HEK293T (cell line): ENCODE results near the gene CDKN1B.

ENCODE experiments used
- CTCF ChIA-PET: fragments of 350-600 bp; formaldehyde crosslinking; extraction: SDS; loops from one replicate; lab custom pipeline; 2021; ENCODE audit warnings: antibody characterized with exemption, inconsistent platforms; lab: Yijun Ruan, JAX
- POLR2A ChIA-PET: fragments of 350-600 bp; formaldehyde crosslinking; extraction: SDS; loops from one replicate; lab custom pipeline; 2020; ENCODE audit warnings: antibody characterized with exemption, inconsistent platforms; lab: Yijun Ruan, JAX
- DNase-seq: peaks from one replicate; pipeline ENCODE4 v3.0.0; 2012; ENCODE audit warnings: mixed read lengths; ENCODE audit errors: extremely low spot score
- ARNT ChIP-seq: fragments of 450-650 bp; IDR thresholded peaks from 2 replicates; pipeline ENCODE4 v1.6.1; 2017; ENCODE audit warnings: mild to moderate bottlenecking
- BHLHE40 ChIP-seq: fragments of 450-650 bp; IDR thresholded peaks from 2 replicates; pipeline ENCODE4 v1.6.1; 2016; ENCODE audit warnings: mild to moderate bottlenecking, moderate library complexity, borderline replicate concordance
- CTBP1 ChIP-seq: fragments of 450-650 bp; IDR thresholded peaks from 2 replicates; pipeline ENCODE4 v1.6.1; 2016; ENCODE audit warnings: borderline replicate concordance
- ELF4 ChIP-seq: fragments of 450-650 bp; IDR thresholded peaks from 2 replicates; pipeline ENCODE4 v1.6.1; 2017; ENCODE audit warnings: antibody characterized with exemption
- FOXA1 ChIP-seq: fragments of 450-650 bp; IDR thresholded peaks from 2 replicates; pipeline ENCODE4 v1.6.1; 2016; ENCODE audit warnings: mild to moderate bottlenecking
- FOXK2 ChIP-seq: fragments of 450-650 bp; IDR thresholded peaks from 2 replicates; pipeline ENCODE4 v1.6.1; 2016; ENCODE audit warnings: mild to moderate bottlenecking
- FOXM1 ChIP-seq: fragments of 450-650 bp; IDR thresholded peaks from 2 replicates; pipeline ENCODE4 v1.6.1; 2017; ENCODE audit warnings: mild to moderate bottlenecking, borderline replicate concordance
- L3MBTL2 ChIP-seq: fragments of 450-650 bp; conservative IDR thresholded peaks from 2 replicates; pipeline ENCODE4 v1.6.1; 2016; ENCODE audit warnings: mild to moderate bottlenecking
- LEF1 ChIP-seq: fragments of 450-650 bp; IDR thresholded peaks from 2 replicates; pipeline ENCODE4 v1.6.1; 2017; ENCODE audit warnings: mild to moderate bottlenecking, borderline replicate concordance
- NFRKB ChIP-seq: fragments of 450-650 bp; IDR thresholded peaks from 2 replicates; pipeline ENCODE4 v1.6.1; 2016; ENCODE audit warnings: mild to moderate bottlenecking, moderate library complexity
- SUZ12 ChIP-seq: fragments of 450-650 bp; IDR thresholded peaks from 2 replicates; pipeline ENCODE4 v1.6.1; 2016; ENCODE audit warnings: mild to moderate bottlenecking
- TARDBP ChIP-seq: fragments of 450-650 bp; IDR thresholded peaks from 2 replicates; pipeline ENCODE4 v1.6.1; 2016
- ZNF384 ChIP-seq: fragments of 450-650 bp; IDR thresholded peaks from 2 replicates; pipeline ENCODE4 v1.6.1; 2016
- TF ChIP-seq, protein P1 (sequence below): fragments of 450-650 bp; IDR thresholded peaks from 2 replicates; pipeline ENCODE4 v1.6.1; 2016

CDKN1B gene

DNA sequence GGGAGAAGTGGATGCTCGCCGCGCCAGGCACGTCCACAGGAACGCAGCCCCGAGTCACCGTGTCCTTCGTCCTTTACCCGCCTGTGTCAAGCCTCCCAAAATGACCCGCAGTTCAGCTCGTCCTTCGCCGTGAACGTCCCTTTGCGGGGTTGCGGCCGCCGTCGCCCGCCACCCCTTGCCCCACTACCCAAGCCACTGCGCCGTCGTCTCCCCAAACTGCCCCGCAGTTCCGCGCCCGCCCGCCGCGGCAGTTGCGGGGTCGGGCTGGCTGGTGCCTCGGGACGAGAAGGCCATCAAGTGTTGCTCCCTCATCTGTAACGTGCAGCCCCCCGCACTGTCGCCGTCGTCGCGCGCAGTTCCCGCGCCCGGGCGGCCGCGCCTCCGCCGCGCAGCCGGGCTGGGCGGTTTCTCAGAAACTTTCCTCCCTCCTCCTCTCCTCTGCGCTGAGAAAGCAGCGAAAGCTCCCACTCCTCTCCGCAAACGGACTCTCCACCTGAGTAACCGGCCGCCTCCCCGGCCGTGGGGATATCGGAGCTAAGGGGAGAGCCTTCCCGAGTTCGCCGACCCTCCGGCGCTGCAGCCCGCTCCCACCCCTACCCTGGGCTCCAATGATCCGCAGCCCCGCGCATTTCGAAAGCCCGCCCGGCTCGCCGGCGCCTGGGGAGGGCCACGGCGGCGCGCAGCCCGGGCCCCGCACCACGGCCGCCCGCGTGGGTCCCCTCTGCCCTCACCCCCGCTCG, 6.7 kb downstream of the CDKN1B start:
- TF ChIP-seq CTBP1 (no peak), BHLHE40 (no peak), FOXK2 (no peak), NFRKB (no peak), TARDBP (no peak)
- no peak for DNase-seq
- ChIA-PET POLR2A (interaction anchor here (1.0 to 5.8 kb wide), 5 partner anchors 9 to 167 kb away, joined by 3 to 87 read pairs (median 4); partner anchors contain the start of genes CDKN1B and GPRC5A), CTCF (no interaction called here)

DNA sequence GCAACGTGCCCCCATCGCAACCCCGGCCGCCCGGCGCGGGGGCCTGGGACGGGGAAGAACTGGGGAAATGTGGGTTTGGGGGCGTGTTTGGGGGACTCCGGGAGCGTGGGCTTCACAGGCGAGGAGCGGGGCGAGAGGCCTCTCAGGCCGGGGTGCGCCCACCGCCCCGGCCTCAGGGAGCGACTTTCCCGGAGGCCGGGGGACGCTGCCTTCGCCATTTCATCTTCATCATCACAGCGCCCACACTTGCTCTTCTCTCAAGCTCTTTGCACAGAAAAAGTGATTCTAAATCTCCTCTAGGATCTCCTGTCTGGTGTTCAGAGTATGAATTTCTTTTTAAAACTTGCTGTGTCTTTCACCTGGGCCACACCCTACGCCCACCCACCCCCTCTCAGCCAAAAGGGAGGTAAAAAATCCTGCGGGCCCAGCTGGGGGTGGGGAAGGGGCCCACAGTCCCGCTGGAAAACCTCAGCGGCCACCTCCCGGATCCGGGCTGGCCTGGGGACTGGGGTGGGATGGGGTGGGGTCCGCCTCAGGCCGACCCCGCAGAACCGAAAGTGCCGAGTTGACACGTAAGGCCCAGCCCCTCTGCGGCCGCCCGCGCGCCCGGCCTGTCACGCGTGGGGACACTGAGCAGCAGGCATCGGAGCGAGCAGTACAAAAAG, 7.4 kb downstream of the CDKN1B start:
- DNase-seq = no peak
- TF ChIP-seq ELF4 (no peak), BHLHE40 (no peak), L3MBTL2 (peak; percentile 52; the same call in 1 of the 2 replicates), FOXK2 (no peak), TARDBP (0 out of 2 replicates have a peak, but pooled peaks have one; percentile 43)
- ChIA-PET POLR2A (interaction anchor here (1.0 to 5.8 kb wide), 6 partner anchors 9 to 167 kb away, joined by 3 to 87 read pairs (median 8); partner anchors contain the start of genes CDKN1B and GPRC5A), CTCF (interaction anchor here (1.3 kb wide), 1 partner anchor 9 kb away, joined by 4 read pairs; no protein-coding TSS in a partner anchor)

DNA sequence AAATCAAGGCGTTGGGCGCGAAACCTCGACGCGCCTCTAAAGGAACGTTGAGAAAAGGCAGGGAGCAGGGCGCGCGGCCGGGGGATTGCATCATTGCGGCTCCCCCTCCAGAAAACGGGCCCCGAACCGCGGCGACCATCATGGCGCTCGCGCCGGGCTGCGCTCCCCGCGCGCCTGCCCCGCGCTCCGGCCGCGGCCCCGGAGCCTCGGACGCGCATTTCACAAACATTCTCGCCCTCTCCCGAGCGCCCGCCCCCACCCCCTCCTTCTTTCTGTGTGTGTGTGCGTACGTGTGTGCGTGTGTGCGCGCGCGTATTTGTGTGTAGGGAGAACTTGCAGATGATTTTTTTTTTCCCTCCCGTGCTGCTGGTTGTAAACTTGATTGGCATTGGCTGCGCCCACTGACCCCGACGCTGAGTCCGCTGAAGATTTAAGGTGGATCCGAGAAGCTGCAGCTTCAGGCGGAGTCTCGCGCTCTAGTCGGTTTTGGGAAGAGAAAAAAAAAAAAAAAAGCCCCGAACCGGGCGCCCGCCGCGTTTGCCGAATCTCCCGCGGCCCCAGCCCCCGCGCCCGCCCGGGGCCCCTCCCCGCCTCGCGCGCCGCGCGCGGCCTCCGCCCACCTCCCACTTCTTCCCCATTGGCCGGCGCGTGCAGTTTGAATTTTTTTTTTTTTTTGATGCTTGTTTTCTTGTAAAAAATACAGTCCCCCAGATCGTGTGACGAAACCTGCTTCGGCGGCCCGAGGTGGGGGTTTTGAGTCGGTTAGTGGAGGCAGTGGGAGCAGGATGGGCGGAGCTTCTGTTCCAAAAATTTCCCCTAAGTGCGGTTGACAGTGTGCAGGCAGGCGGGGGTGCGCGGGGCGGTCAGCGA, 8.2 kb downstream of the CDKN1B start:
- peak; percentile 77 for DNase-seq
- ChIA-PET CTCF (interaction anchor here (0.6 to 3.7 kb wide), 5 partner anchors 9 to 60 kb away, joined by 3 to 37 read pairs (median 6); no protein-coding TSS in a partner anchor), POLR2A (interaction anchor here (0.7 to 5.8 kb wide), 9 partner anchors 9 to 376 kb away, joined by 4 to 87 read pairs (median 8); partner anchors contain the start of genes BORCS5, CDKN1B and MANSC1)
- TF ChIP-seq ZNF384 = peak; percentile 94
- no peak for TF ChIP-seq FOXK2
- no peak; the same call in 1 of the 2 replicates for TF ChIP-seq CTBP1
- TF ChIP-seq FOXM1 = peak; percentile 77; the same call in 1 of the 2 replicates
- no peak for TF ChIP-seq FOXA1
- TF ChIP-seq, protein P1, sequence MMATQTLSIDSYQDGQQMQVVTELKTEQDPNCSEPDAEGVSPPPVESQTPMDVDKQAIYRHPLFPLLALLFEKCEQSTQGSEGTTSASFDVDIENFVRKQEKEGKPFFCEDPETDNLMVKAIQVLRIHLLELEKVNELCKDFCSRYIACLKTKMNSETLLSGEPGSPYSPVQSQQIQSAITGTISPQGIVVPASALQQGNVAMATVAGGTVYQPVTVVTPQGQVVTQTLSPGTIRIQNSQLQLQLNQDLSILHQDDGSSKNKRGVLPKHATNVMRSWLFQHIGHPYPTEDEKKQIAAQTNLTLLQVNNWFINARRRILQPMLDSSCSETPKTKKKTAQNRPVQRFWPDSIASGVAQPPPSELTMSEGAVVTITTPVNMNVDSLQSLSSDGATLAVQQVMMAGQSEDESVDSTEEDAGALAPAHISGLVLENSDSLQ = peak; percentile 98
- TF ChIP-seq ARNT = 0 out of 2 replicates have a peak, but pooled peaks have one; percentile 15

DNA sequence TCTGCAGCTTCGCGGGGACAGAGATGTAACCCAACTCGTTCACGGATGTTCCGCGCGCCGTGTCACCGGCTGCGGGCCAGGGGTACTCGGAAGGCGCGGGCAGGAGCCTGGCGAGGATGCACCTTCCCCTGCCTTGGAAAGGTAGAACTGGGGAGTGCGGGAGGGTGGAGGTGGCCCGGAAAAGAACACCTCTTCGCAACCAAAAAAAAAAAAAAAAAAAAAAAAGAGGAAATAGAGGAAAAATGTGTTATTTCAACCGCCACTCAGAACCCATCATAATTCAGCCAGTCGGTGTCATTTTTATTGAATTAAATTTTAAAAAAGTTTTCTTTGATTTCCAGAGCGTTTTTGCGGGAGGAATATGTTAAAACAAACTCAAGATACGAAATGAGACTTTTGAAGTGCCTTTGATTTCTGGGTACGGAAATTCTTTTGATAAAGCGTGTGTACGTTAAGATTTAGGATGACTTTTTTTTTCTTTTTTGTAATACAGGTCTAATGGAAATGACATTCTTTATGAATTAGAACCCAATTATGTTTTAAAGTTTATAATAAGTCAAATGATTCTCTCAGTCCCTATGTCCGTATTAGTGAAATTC, 8.9 kb downstream of the CDKN1B start:
- CTCF ChIA-PET = interaction anchor here (0.6 to 3.7 kb wide), 7 partner anchors 10 to 64 kb away, joined by 3 to 37 read pairs (median 4); no protein-coding TSS in a partner anchor

DNA sequence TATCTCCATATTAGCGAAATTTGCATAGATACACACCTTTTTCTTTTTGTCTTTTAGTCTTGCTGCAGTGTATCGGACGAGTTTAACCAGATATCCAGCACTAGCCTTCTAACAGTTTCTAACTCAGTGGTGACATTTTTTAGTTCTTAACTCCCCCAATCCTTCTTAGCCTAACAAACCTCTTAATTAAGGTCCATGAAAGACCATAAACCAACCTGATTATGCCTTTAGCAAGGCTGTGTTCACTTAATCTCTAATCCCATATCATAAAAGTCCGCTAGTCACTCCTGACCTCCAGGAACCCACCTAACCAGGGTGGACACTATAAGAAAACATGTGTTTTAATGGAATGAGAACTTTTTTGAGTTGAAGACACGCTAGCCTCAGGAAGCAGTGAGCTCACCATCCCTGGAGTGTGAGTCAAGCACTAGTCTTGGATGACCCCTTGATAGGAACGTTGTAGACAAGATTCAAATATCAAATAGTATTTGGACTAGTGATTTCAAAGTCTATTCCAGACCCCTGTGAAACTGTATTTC, 9.5 kb downstream of the CDKN1B start:
- CTCF ChIA-PET = interaction anchor here (0.6 to 3.7 kb wide), 4 partner anchors 10 to 63 kb away, joined by 3 to 37 read pairs (median 3); no protein-coding TSS in a partner anchor
- no peak for DNase-seq
- POLR2A ChIA-PET = interaction anchor here (0.6 to 5.8 kb wide), 9 partner anchors 8 to 399 kb away, joined by 3 to 87 read pairs (median 10); partner anchors contain the start of genes BORCS5 and CDKN1B
- TF ChIP-seq LEF1 (no peak), CTBP1 (no peak), FOXM1 (no peak), FOXK2 (no peak), ZNF384 (no peak), NFRKB (no peak), SUZ12 (no peak), BHLHE40 (no peak), L3MBTL2 (no peak), ARNT (no peak)
- TF ChIP-seq, protein P1 = no peak

More for the DNA sequence above, 8.9 kb downstream of the CDKN1B start:
- TF ChIP-seq ZNF384 (peak; percentile 76; the same call in 1 of the 2 replicates), SUZ12 (no peak)
- TF ChIP-seq, protein P1 = peak; percentile 60
- POLR2A ChIA-PET = interaction anchor here (0.6 to 5.8 kb wide), 13 partner anchors 8 to 398 kb away, joined by 3 to 87 read pairs (median 7); partner anchors contain the start of genes BORCS5, CDKN1B and MANSC1
- no peak for DNase-seq
